Measurements from ENCODE around the gene SCN7A. TPM values are rescaled to one million over a fixed set of nuclear protein-coding genes. Genes with fewer than 3 reads are reported as not detected.
A peak's percentile ranks its signal among the peaks of the same experiment; 100 is the strongest.
"Not testable (repeated sequence)": the region's sequence is repeated elsewhere in the genome, so short reads cannot be mapped to it uniquely, and the experiment has no call there.

The SCN7A gene
- under 0.01 and 1.8 TPM in 2 replicates for total RNA-seq

- DNase-seq (ENCODE audit: low read depth): peak; percentile 29
Observed at GRCh38 chr2:166494140-166494624, at the start of gene SCN7A. Gene SCN7A (minus strand): TSS chr2:166494249. CDS start chr2:166477696, 16,553 bp downstream.

GRCh38 chr2:166539340-166540162, 45.5 kb upstream of the SCN7A start:
- DNase-seq (ENCODE audit: low read depth): peak; percentile 65

- DNase-seq (ENCODE audit: low read depth): no peak
Observed at GRCh38 chr2:166536111-166536510, 42.1 kb upstream of the SCN7A start.

GRCh38 chr2:166521155-166521554, 27.1 kb upstream of the SCN7A start:
- peak; percentile 38 for DNase-seq (ENCODE audit: low read depth)

- no peak for DNase-seq (ENCODE audit: low read depth)
Observed at GRCh38 chr2:166520604-166521003, 26.6 kb upstream of the SCN7A start.

GRCh38 chr2:166519391-166519962, 25.4 kb upstream of the SCN7A start:
- DNase-seq (ENCODE audit: low read depth): no peak

- DNase-seq (ENCODE audit: low read depth): no peak
Observed at GRCh38 chr2:166518634-166519390, 24.8 kb upstream of the SCN7A start.

- no peak for DNase-seq (ENCODE audit: low read depth)
Observed at GRCh38 chr2:166517533-166518061, 23.5 kb upstream of the SCN7A start.

GRCh38 chr2:166516712-166517303, 22.8 kb upstream of the SCN7A start:
- peak; percentile 14 for DNase-seq (ENCODE audit: low read depth)

GRCh38 chr2:166513952-166514351, 19.9 kb upstream of the SCN7A start:
- no peak for DNase-seq (ENCODE audit: low read depth)

- no peak for DNase-seq (ENCODE audit: low read depth)
Observed at GRCh38 chr2:166499281-166499680, 5.2 kb upstream of the SCN7A start.

- DNase-seq (ENCODE audit: low read depth): no peak
Observed at GRCh38 chr2:166491461-166491860, 2.6 kb downstream of the SCN7A start.

GRCh38 chr2:166487171-166487570, 6.9 kb downstream of the SCN7A start:
- DNase-seq (ENCODE audit: low read depth): no peak

GRCh38 chr2:166485558-166486178, 8.4 kb downstream of the SCN7A start:
- no peak for DNase-seq (ENCODE audit: low read depth)

- no peak for DNase-seq (ENCODE audit: low read depth)
Observed at GRCh38 chr2:166472332-166472731, 21.7 kb downstream of the SCN7A start.

GRCh38 chr2:166468124-166469024, 25.7 kb downstream of the SCN7A start:
- DNase-seq (ENCODE audit: low read depth): no peak

- peak; percentile 3 for DNase-seq (ENCODE audit: low read depth)
Observed at GRCh38 chr2:166464187-166464586, 29.9 kb downstream of the SCN7A start.

- DNase-seq (ENCODE audit: low read depth): no peak
Observed at GRCh38 chr2:166463640-166464039, 30.4 kb downstream of the SCN7A start.

GRCh38 chr2:166458674-166459073, 35.4 kb downstream of the SCN7A start:
- DNase-seq (ENCODE audit: low read depth): no peak

GRCh38 chr2:166455823-166456222, 38.2 kb downstream of the SCN7A start:
- DNase-seq (ENCODE audit: low read depth): not testable (repeated sequence)
